NB4 (cell line): ENCODE measurements around the gene SLC12A1.

Experiments used
- POLR2A ChIP-seq: IDR thresholded peaks from 2 replicates; pipeline ENCODE4 v1.6.1; 2011; ENCODE audit warnings: mild to moderate bottlenecking; ENCODE audit not compliant: insufficient read length; ENCODE audit errors: extremely low read depth
- TF ChIP-seq, protein P1 (sequence below): IDR thresholded peaks from one replicate; pipeline ENCODE4 v1.5.1; 2012; ENCODE audit warnings: low read depth, low read length

DNA sequence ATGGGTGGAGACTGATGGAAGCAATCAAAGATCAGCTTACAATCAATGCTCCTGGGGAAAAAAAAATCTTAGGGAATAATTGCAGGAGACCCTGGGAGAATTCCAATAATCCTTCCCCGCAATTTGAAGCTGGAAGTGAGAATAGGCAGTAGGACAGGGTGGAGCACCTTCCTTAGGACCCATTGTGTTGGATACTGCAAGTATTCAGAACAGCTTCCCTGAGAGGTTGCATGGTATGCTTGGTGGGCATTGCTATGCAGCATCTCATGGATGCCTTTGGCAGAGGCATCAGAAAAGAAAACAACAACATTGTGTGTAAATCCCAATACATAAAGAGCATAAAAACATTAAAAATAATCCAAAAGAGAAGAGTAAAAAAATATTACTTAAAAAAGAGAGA, 100.5 kb downstream of the SLC12A1 start:
- TF ChIP-seq, protein P1, sequence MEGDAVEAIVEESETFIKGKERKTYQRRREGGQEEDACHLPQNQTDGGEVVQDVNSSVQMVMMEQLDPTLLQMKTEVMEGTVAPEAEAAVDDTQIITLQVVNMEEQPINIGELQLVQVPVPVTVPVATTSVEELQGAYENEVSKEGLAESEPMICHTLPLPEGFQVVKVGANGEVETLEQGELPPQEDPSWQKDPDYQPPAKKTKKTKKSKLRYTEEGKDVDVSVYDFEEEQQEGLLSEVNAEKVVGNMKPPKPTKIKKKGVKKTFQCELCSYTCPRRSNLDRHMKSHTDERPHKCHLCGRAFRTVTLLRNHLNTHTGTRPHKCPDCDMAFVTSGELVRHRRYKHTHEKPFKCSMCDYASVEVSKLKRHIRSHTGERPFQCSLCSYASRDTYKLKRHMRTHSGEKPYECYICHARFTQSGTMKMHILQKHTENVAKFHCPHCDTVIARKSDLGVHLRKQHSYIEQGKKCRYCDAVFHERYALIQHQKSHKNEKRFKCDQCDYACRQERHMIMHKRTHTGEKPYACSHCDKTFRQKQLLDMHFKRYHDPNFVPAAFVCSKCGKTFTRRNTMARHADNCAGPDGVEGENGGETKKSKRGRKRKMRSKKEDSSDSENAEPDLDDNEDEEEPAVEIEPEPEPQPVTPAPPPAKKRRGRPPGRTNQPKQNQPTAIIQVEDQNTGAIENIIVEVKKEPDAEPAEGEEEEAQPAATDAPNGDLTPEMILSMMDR, result no peak
- no peak for TF ChIP-seq POLR2A
